ENCODE results near the gene MRAS.

Gene MRAS

GRCh38 chr3:138443521-138444503 lies 95.4 kb downstream of the MRAS start:
- no peaks in the 10 kb centered on the region for H3K36me3 ChIP-seq (ENCODE audit: control insufficient read depth, insufficient read depth, low read length)
- H3K4me3 ChIP-seq (replicated peaks; ENCODE audit: low read depth, low read length): no peak overlapping the region
- DNase-seq (ENCODE audit: extremely low read depth, insufficient read length): no peak

GRCh38 chr3:138445236-138445635 lies 96.9 kb downstream of the MRAS start:
- no peaks in the 10 kb centered on the region for H3K36me3 ChIP-seq (ENCODE audit: control insufficient read depth, insufficient read depth, low read length)
- DNase-seq (ENCODE audit: extremely low read depth, insufficient read length): no peak
- H3K27me3 ChIP-seq (replicated peaks; ENCODE audit: control insufficient read depth, insufficient read depth, low read length): peaks cover 1% of the 10 kb centered on the region; the same call in 1 of the 2 replicates
- no peak for TF ChIP-seq CTCF (IDR thresholded peaks at IDR 0.05; ENCODE audit: insufficient read depth, low read length, poor library complexity, severe bottlenecking)
- no peak overlapping the region for H3K4me3 ChIP-seq (replicated peaks; ENCODE audit: low read depth, low read length)

More at GRCh38 chr3:138443521-138444503, 95.4 kb downstream of the MRAS start:
- no peak for TF ChIP-seq CTCF (IDR thresholded peaks at IDR 0.05; ENCODE audit: insufficient read depth, low read length, poor library complexity, severe bottlenecking)
- no peaks in the 10 kb centered on the region; the same call in 1 of the 2 replicates for H3K27me3 ChIP-seq (replicated peaks; ENCODE audit: control insufficient read depth, insufficient read depth, low read length)

GRCh38 chr3:138445654-138446053 lies 97.3 kb downstream of the MRAS start:
- no peak for DNase-seq (ENCODE audit: extremely low read depth, insufficient read length)
- peaks cover 1% of the 10 kb centered on the region; the same call in 1 of the 2 replicates for H3K27me3 ChIP-seq (replicated peaks; ENCODE audit: control insufficient read depth, insufficient read depth, low read length)
- H3K4me3 ChIP-seq (replicated peaks; ENCODE audit: low read depth, low read length): no peak overlapping the region
- TF ChIP-seq CTCF (IDR thresholded peaks at IDR 0.05; ENCODE audit: insufficient read depth, low read length, poor library complexity, severe bottlenecking): no peak
- no peaks in the 10 kb centered on the region for H3K36me3 ChIP-seq (ENCODE audit: control insufficient read depth, insufficient read depth, low read length)

- DNase-seq (ENCODE audit: extremely low read depth, insufficient read length): no peak
- H3K4me3 ChIP-seq (replicated peaks; ENCODE audit: low read depth, low read length): no peak overlapping the region
- TF ChIP-seq CTCF (IDR thresholded peaks at IDR 0.05; ENCODE audit: insufficient read depth, low read length, poor library complexity, severe bottlenecking): no peak
- no peaks in the 10 kb centered on the region for H3K36me3 ChIP-seq (ENCODE audit: control insufficient read depth, insufficient read depth, low read length)
- peaks cover 1% of the 10 kb centered on the region for H3K27me3 ChIP-seq (replicated peaks; ENCODE audit: control insufficient read depth, insufficient read depth, low read length)
Observed at GRCh38 chr3:138448631-138449030, 100.3 kb downstream of the MRAS start.

- Histone ChIP-seq H3K36me3 (ENCODE audit: control insufficient read depth, insufficient read depth, low read length) (no peaks in the 10 kb centered on the region), H3K27me3 (replicated peaks; ENCODE audit: control insufficient read depth, insufficient read depth, low read length) (peaks cover 1% of the 10 kb centered on the region), H3K4me3 (replicated peaks; ENCODE audit: low read depth, low read length) (no peak overlapping the region)
- DNase-seq (ENCODE audit: extremely low read depth, insufficient read length): no peak
- no peak for TF ChIP-seq CTCF (IDR thresholded peaks at IDR 0.05; ENCODE audit: insufficient read depth, low read length, poor library complexity, severe bottlenecking)
Observed at GRCh38 chr3:138449490-138449889, 101.1 kb downstream of the MRAS start.

Data from GM06990 (cell line).